Duodenal mucosa (tissue), 2 donors: Measurements from ENCODE around the gene HRAS.

Experiments used
- H3K27ac ChIP-seq: one replicate; pipeline ENCODE4 v1.7.0; 2013; ENCODE audit warnings: low read depth, low read length
- H3K27me3 ChIP-seq, 2 donors: one replicate each; pipeline ENCODE4 v1.7.0; 2013; ENCODE audit warnings: low read length in 2 of 2, control low read depth in 1 of 2; ENCODE audit not compliant: insufficient read depth in 2 of 2, control insufficient read depth in 1 of 2
- H3K36me3 ChIP-seq, 2 donors: one replicate each; pipeline ENCODE4 v1.7.0; 2013; ENCODE audit warnings: low read length in 2 of 2, control low read depth in 1 of 2; ENCODE audit not compliant: insufficient read depth in 2 of 2, control insufficient read depth in 1 of 2
- H3K4me1 ChIP-seq, 2 donors: one replicate each; pipeline ENCODE4 v1.7.0; 2013; ENCODE audit warnings: low read length in 2 of 2, control low read depth in 1 of 2; ENCODE audit not compliant: insufficient read depth in 2 of 2, control insufficient read depth in 1 of 2
- H3K4me3 ChIP-seq, 2 donors: one replicate each; pipeline ENCODE4 v1.7.0; 2013; ENCODE audit warnings: low read length in 2 of 2, low read depth in 1 of 2
- H3K9ac ChIP-seq, 2 donors: one replicate each; pipeline ENCODE4 v1.7.0; 2013; ENCODE audit warnings: low read length in 2 of 2, low read depth in 1 of 2
- H3K9me3 ChIP-seq, 2 donors: one replicate each; pipeline ENCODE4 v1.7.0; 2013; ENCODE audit warnings: low read length in 2 of 2, control low read depth in 1 of 2; ENCODE audit not compliant: control insufficient read depth in 1 of 2

Gene HRAS

DNA sequence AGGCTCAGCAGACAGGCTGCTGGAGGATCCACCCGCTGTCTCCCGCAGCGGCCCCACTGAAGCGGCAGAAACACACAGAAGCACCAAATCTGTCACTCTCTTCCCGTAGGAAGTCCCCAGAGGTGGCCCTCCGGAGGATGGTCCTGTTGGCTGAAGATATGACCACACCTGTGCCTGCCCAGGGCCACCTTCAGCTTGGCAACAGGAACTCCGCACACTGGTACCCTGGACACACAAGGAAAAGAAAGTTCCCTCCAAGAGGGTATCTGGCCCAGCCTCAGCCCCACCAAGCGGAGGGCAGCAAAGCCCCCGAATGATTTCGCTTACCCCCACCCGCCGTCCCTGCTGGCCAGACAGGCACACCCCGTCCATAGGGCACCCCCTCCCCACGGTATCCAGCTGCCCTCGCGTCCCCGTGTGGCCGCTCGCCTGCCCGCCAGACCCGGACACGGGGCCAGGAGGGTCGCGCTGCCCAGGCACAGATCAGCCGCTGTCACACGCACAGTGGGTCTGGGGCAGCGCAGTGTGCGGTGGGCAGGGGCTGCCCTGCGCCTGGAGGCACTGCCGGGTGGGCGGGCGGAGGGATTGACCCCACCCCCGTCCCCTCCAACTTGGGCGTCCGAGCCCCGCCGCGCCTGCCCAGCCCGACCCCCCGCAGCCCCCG is 32.4 kb upstream of the HRAS start:
- Histone ChIP-seq H3K4me3 (peak overlapping the region; percentile 61 to 65), H3K9ac (peak overlapping the region in 1 of 2 donors; percentile 29), H3K27ac (peak overlapping the region; percentile 70), H3K9me3 (no peaks in the 10 kb centered on the region), H3K36me3 (peaks cover 4 to 17% of the 10 kb centered on the region in 2 donors), H3K4me1 (peaks cover 8 to 17% of the 10 kb centered on the region in 2 donors), H3K27me3 (no peaks in the 10 kb centered on the region)

DNA sequence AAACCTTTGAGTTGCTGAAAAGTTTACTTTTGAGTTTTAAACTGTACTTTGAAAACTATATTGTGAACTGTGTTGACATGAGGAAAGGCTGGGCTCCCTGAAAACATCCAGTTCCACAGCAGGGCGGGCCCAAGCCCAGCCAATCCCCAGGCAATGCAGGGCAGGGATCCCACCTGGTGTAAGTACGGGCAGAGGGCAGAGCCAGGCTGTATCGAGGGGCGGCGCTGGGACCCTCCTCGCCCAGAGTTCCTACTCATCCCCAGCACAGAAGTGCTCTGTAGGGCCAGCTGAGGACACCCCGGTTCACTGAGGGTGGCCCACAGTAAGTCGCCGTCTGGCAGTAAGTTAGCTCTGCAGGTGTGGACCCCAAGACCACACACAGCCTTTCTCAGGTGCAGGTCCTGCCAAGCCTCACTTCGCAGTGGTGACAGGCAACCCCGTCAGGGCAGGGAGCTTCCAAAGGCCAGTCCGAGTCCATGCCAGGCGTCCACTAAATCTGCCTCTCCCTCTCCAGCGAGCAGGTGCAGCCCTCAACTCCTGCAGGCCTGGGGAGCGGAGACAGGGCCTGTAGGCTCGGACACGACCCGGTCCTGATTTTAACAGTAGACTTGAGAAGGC is 31.7 kb upstream of the HRAS start:
- H3K9ac ChIP-seq, result peak overlapping the region in 1 of 2 donors; percentile 29
- peaks cover 11 to 22% of the 10 kb centered on the region in 2 donors for H3K4me1 ChIP-seq
- peak overlapping the region; percentile 61 to 65 for H3K4me3 ChIP-seq
- no peaks in the 10 kb centered on the region for H3K9me3 ChIP-seq
- H3K36me3 ChIP-seq, result peaks cover 4 to 21% of the 10 kb centered on the region in 2 donors
- no peaks in the 10 kb centered on the region for H3K27me3 ChIP-seq
- H3K27ac ChIP-seq, result no peak overlapping the region

GRCh38 chr11:565921-566509 is 30.6 kb upstream of the HRAS start:
- H3K27me3 ChIP-seq, result no peaks in the 10 kb centered on the region
- H3K4me3 ChIP-seq, result no peak overlapping the region
- H3K9ac ChIP-seq, result no peak overlapping the region
- H3K9me3 ChIP-seq, result no peaks in the 10 kb centered on the region
- no peak overlapping the region for H3K27ac ChIP-seq
- peaks cover 4 to 24% of the 10 kb centered on the region in 2 donors for H3K36me3 ChIP-seq
- peaks cover 17 to 30% of the 10 kb centered on the region in 2 donors for H3K4me1 ChIP-seq

- H3K27me3 ChIP-seq, result no peaks in the 10 kb centered on the region
- H3K36me3 ChIP-seq, result peaks cover 4 to 24% of the 10 kb centered on the region in 2 donors
- H3K4me3 ChIP-seq, result no peak overlapping the region
- no peak overlapping the region for H3K9ac ChIP-seq
- H3K9me3 ChIP-seq, result no peaks in the 10 kb centered on the region
- H3K4me1 ChIP-seq, result peaks cover 21 to 37% of the 10 kb centered on the region in 2 donors
- no peak overlapping the region for H3K27ac ChIP-seq
Observed at GRCh38 chr11:563812-564578, 28.6 kb upstream of the HRAS start.

DNA sequence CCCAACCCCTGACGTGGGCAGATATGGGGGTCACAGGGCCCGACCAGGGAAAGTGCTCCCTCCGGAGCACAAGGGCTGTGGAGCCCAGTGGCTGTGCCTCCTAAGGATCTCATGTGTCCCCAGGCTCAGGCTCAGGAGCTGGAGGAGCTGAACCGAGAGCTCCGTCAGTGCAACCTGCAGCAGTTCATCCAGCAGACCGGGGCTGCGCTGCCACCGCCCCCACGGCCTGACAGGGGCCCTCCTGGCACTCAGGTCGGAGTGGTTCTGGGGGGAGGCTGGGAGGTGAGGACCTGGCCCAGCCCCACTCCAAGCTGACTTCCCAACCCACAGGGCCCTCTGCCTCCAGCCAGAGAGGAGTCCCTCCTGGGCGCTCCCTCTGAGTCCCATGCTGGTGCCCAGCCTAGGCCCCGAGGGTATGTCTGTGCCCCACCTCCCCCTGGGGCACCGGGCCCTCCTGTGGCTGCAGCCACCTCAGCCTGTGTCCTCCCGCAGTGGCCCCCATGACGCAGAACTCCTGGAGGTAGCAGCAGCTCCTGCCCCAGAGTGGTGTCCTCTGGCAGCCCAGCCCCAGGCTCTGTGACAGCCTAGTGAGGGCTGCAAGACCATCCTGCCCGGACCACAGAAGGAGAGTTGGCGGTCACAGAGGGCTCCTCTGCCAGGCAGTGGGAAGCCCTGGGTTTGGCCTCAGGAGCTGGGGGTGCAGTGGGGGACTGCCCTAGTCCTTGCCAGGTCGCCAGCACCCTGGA is 27.9 kb upstream of the HRAS start:
- no peak overlapping the region for H3K4me3 ChIP-seq
- no peaks in the 10 kb centered on the region for H3K9me3 ChIP-seq
- H3K27me3 ChIP-seq, result no peaks in the 10 kb centered on the region
- no peak overlapping the region for H3K9ac ChIP-seq
- no peak overlapping the region for H3K27ac ChIP-seq
- peaks cover 4 to 24% of the 10 kb centered on the region in 2 donors for H3K36me3 ChIP-seq
- peaks cover 21 to 35% of the 10 kb centered on the region in 2 donors for H3K4me1 ChIP-seq

DNA sequence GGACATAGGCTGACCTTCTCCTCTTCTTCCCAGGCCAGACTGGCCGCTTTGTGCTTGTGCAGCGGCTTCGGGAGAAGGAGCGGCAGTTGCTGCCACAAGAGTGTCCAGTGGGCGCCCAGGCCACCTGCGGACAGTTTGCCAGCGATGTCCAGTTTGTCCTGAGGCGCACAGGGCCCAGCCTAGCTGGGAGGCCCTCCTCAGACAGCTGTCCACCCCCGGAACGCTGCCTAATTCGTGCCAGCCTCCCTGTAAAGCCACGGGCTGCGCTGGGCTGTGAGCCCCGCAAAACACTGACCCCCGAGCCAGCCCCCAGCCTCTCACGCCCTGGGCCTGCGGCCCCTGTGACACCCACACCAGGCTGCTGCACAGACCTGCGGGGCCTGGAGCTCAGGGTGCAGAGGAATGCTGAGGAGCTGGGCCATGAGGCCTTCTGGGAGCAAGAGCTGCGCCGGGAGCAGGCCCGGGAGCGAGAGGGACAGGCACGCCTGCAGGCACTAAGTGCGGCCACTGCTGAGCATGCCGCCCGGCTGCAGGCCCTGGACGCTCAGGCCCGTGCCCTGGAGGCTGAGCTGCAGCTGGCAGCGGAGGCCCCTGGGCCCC is 26.8 kb upstream of the HRAS start:
- H3K27ac ChIP-seq, result no peak overlapping the region
- H3K27me3 ChIP-seq, result peaks cover 0 to 2% of the 10 kb centered on the region in 2 donors
- peak overlapping the region; percentile 78 to 81 for H3K9ac ChIP-seq
- H3K4me3 ChIP-seq, result peak overlapping the region; percentile 80
- H3K9me3 ChIP-seq, result no peaks in the 10 kb centered on the region
- H3K36me3 ChIP-seq, result peaks cover 4 to 24% of the 10 kb centered on the region in 2 donors
- peaks cover 21 to 28% of the 10 kb centered on the region in 2 donors for H3K4me1 ChIP-seq

GRCh38 chr11:561148-562003 is 26.0 kb upstream of the HRAS start:
- Histone ChIP-seq H3K4me1 (peaks cover 21 to 28% of the 10 kb centered on the region in 2 donors), H3K27ac (peak overlapping the region; percentile 90), H3K4me3 (peak overlapping the region; percentile 80), H3K36me3 (peaks cover 4 to 24% of the 10 kb centered on the region in 2 donors), H3K9me3 (no peaks in the 10 kb centered on the region), H3K9ac (peak overlapping the region; percentile 78 to 81), H3K27me3 (peaks cover 0 to 9% of the 10 kb centered on the region in 2 donors)

DNA sequence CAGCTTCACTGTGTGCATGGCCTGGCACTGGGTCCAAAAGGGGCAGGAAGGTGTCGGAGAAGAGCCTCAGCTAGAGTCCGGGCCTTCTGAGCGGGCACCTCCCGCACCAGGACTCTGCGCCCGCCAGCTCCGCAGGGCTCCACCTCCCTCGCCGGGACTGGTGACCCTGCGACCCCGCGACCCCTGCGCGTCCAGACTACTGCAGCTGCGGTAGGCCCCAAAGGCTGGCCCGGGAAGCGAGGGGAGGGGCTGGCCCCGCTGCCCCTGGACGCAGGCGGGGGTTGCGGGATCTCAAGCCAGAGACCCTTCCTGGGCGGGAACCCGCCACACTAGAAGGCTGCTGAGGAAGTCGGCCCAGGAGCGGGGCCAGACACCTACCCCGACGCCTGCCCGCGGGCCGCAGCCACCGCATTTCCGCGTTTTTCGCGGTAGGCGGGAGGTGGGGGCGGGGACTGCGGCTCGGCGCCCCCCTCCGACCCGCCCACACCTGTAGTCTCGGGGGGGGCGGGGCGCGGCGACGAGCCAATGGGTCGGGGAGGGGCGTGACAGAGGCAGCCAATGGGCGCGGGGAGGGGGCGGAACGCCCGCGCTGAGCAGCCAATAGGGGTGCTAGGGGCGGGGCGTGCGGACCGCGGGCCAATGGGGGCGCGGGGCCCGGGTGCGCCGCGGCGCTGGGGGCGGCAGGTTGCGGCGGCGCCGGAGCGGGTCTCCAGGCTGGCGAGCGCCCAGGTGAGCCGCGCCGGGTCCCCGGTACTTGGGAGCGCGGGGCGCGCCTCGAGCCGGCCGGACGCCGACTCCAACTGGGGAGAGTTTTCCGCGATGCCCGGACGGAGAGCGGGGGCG is 25.1 kb upstream of the HRAS start, which contains the start of the genes LMNTD2 and RASSF7:
LMNTD2 (minus strand) TSS at position 434 of the 843 bp plus-strand sequence; CDS start at position 412, 22 bp downstream.
RASSF7 (plus strand) TSS at position 666 of the 843 bp plus-strand sequence. CDS start 799 bp downstream, outside the sequence.
- Histone ChIP-seq H3K27me3 (peaks cover 0 to 11% of the 10 kb centered on the region in 2 donors), H3K9me3 (no peaks in the 10 kb centered on the region), H3K4me3 (peak within 1 kb of the TSS; percentile 80), H3K9ac (peak within 1 kb of the TSS; percentile 78 to 81), H3K4me1 (peaks cover 21 to 28% of the 10 kb centered on the region in 2 donors), H3K27ac (peak within 1 kb of the TSS; percentile 92), H3K36me3 (peaks cover 4 to 24% of the 10 kb centered on the region in 2 donors)
